Rectal smooth muscle tissue (tissue), 1 donor: ENCODE measurements around the gene SPEF1.

Experiments
- H3K27ac ChIP-seq: one replicate; pipeline ENCODE4 v1.7.0; 2013; ENCODE audit warnings: low read depth, low read length, inconsistent platforms
- H3K27me3 ChIP-seq: one replicate; pipeline ENCODE4 v1.7.0; 2013; ENCODE audit warnings: low read length; ENCODE audit not compliant: control insufficient read depth, insufficient read depth
- H3K36me3 ChIP-seq: one replicate; pipeline ENCODE4 v1.7.0; 2013; ENCODE audit warnings: low read length; ENCODE audit not compliant: control insufficient read depth, insufficient read depth
- H3K4me1 ChIP-seq: one replicate; pipeline ENCODE4 v1.7.0; 2013; ENCODE audit warnings: low read length; ENCODE audit not compliant: control insufficient read depth, insufficient read depth
- H3K4me3 ChIP-seq: one replicate; pipeline ENCODE4 v1.7.0; 2013; ENCODE audit warnings: low read length
- H3K9ac ChIP-seq: one replicate; pipeline ENCODE4 v1.7.0; 2013; ENCODE audit warnings: low read length

SPEF1 gene

DNA sequence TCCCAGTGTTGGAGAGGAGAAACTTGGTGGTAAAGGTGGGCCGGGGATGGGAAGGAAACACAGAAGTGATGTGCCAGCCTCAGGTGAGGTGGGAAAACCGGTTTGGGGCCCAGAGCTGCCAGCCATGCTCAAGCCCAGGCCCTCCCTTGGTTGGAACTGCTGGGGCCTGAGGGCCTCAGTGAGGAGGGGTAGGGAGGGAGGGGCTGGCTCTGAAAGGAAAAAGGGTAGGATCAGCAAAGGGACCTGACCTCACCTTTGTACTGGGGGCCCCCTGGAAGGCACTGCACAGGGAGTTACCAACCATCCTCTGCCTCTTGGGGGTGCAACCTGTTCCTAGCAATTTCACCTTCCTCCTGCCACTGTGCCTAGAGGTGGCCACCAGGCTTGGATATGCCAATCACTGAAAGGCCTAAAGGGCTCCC, 1.8 kb upstream of the SPEF1 start:
- no peak overlapping the region for H3K9ac ChIP-seq
- no peak overlapping the region for H3K27ac ChIP-seq
- H3K4me3 ChIP-seq: no peak overlapping the region
- H3K36me3 ChIP-seq: no peaks in the 10 kb centered on the region
- no peaks in the 10 kb centered on the region for H3K27me3 ChIP-seq
- H3K4me1 ChIP-seq: peaks cover 26% of the 10 kb centered on the region

- Histone ChIP-seq H3K4me3 (no peak overlapping the region), H3K36me3 (no peaks in the 10 kb centered on the region), H3K4me1 (peaks cover 26% of the 10 kb centered on the region), H3K27ac (no peak overlapping the region), H3K27me3 (no peaks in the 10 kb centered on the region), H3K9ac (no peak overlapping the region)
Measured at GRCh38 chr20:3782597-3782996, 1.3 kb upstream of the SPEF1 start.

DNA sequence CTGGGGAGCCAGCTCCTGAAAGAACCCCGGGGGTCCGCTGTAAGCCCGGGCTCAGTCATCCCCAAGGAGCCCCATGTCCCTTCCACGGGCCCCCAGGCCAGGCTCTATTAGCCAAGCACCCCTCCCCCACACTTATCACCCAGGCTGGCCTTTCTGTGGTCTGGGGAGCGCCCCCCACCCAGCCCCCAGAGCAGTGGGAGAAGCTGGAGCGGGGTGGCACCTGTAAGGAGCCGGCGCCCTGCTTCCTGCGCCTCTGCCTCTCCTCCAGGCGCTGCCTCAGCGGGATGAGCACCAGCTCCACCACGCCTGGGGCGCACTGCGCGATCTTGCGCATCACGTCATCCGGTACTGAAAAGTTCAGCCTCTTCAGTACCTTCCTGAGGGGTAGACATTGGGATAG, 2.3 kb downstream of the SPEF1 start:
- H3K36me3 ChIP-seq: no peaks in the 10 kb centered on the region
- H3K4me3 ChIP-seq: no peak overlapping the region
- no peak overlapping the region for H3K9ac ChIP-seq
- no peak overlapping the region for H3K27ac ChIP-seq
- no peaks in the 10 kb centered on the region for H3K27me3 ChIP-seq
- H3K4me1 ChIP-seq: peaks cover 6% of the 10 kb centered on the region

- no peak overlapping the region for H3K27ac ChIP-seq
- peaks cover 6% of the 10 kb centered on the region for H3K4me1 ChIP-seq
- H3K4me3 ChIP-seq: peak overlapping the region; percentile 69
- peak overlapping the region; percentile 11 for H3K9ac ChIP-seq
- H3K36me3 ChIP-seq: no peaks in the 10 kb centered on the region
- no peaks in the 10 kb centered on the region for H3K27me3 ChIP-seq
Measured at GRCh38 chr20:3777716-3778629, 3.3 kb downstream of the SPEF1 start.

DNA sequence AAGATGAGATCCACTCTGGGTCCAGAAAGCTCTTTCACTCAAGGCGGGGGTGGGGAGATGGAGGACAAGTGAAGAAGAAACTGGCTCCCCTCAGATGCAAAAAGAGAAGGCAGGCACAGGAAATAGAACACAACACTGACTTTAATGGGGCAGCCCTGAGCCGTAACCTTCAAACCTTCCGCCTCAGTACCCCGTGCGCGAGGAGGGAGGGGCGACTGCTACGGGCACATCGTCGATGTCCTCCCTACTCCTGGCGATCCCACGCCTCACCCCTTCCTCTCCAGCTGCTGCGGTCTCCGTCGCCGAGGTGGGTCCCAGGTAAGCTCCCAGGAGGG, 3.9 kb downstream of the SPEF1 start:
- Histone ChIP-seq H3K36me3 (no peaks in the 10 kb centered on the region), H3K9ac (no peak overlapping the region)

GRCh38 chr20:3775457-3776108, 5.7 kb downstream of the SPEF1 start:
- no peak overlapping the region for H3K9ac ChIP-seq
- no peak overlapping the region for H3K27ac ChIP-seq
- H3K4me3 ChIP-seq: no peak overlapping the region

More for the DNA sequence above, 3.9 kb downstream of the SPEF1 start:
- no peak overlapping the region for H3K27ac ChIP-seq
- H3K4me1 ChIP-seq: peaks cover 6% of the 10 kb centered on the region
- H3K27me3 ChIP-seq: no peaks in the 10 kb centered on the region
- H3K4me3 ChIP-seq: peak overlapping the region; percentile 69

GRCh38 chr20:3771552-3772058, 9.6 kb downstream of the SPEF1 start:
- no peak overlapping the region for H3K27ac ChIP-seq
- H3K4me3 ChIP-seq: no peak overlapping the region
- no peak overlapping the region for H3K9ac ChIP-seq
- no peaks in the 10 kb centered on the region for H3K36me3 ChIP-seq
- H3K27me3 ChIP-seq: no peaks in the 10 kb centered on the region
- H3K4me1 ChIP-seq: peaks cover 5% of the 10 kb centered on the region

More at GRCh38 chr20:3775457-3776108, 5.7 kb downstream of the SPEF1 start:
- Histone ChIP-seq H3K36me3 (no peaks in the 10 kb centered on the region), H3K27me3 (no peaks in the 10 kb centered on the region), H3K4me1 (peaks cover 2% of the 10 kb centered on the region)

DNA sequence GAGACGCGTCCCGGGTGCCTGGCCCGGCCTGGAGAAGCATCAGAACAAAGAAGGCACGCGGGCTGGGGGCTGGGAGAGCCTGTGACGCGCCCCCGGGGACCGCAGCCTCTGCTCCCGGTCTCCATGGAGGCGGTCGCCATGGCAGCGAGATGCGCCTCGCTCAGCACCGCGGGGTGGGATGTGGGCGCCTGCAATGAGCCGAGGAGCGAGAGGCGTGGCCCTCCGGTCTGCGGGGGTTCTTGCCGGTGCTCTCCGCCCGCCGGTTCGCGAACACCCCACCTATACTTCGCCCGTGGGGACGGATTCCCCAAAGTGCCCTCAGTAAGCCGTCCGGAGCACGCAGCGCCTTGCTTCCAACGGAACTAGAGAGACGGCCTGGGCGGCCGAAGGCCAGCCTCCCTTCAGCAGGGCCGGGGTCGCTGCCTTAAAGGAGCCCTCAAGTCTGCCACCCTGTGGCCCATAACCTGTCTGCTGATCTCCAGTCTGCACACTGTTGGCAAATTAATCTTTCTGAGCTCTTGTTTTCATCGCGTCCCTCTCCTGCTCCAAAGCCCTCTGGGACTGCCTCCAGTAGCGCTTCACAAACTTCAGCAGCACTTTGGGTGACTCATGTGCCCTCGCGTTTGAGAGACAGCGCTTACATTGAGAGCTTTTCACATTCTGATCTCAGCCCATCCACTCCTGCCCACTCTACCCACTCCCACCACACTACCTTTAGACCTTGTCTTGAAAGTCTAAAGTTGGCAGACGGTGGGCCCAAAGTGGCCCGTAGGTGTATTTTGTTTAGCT, 12.7 kb downstream of the SPEF1 start:
- Histone ChIP-seq H3K9ac (peak overlapping the region; percentile 85), H3K4me1 (peaks cover 6% of the 10 kb centered on the region), H3K27me3 (no peaks in the 10 kb centered on the region), H3K4me3 (peak overlapping the region; percentile 82), H3K36me3 (no peaks in the 10 kb centered on the region), H3K27ac (peak overlapping the region; percentile 96)

- H3K27ac ChIP-seq: peak within 1 kb of the TSS; percentile 96
- H3K27me3 ChIP-seq: no peaks in the 10 kb centered on the region
- H3K9ac ChIP-seq: peak within 1 kb of the TSS; percentile 85
- H3K4me1 ChIP-seq: peaks cover 6% of the 10 kb centered on the region
- H3K36me3 ChIP-seq: no peaks in the 10 kb centered on the region
- peak within 1 kb of the TSS; percentile 82 for H3K4me3 ChIP-seq
Measured at GRCh38 chr20:3767427-3768341, 13.6 kb downstream of the SPEF1 start, which contains the start of gene ADISSP. TSS of gene ADISSP (minus strand) at chr20:3767753. CDS start at chr20:3760100, 7,653 bp downstream.

DNA sequence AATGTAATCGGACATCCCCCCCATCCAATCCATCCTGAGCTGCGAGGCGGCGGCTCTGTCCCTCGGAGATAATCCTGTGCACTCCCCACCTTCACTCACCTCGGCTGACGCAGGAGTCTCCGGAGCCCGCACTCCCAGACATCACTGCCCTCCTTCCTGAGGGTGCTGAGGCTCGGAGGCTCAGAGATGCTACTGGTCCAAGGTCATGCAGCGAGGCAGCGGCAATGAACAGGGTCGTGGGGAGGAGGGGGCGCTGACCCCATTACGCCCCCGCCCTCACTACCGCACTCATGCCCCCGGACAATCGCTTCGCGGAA, 14.2 kb downstream of the SPEF1 start:
- peak overlapping the region; percentile 66 for H3K4me3 ChIP-seq
- no peaks in the 10 kb centered on the region for H3K36me3 ChIP-seq
- H3K4me1 ChIP-seq: peaks cover 9% of the 10 kb centered on the region
- peak overlapping the region; percentile 38 for H3K27ac ChIP-seq
- peak overlapping the region; percentile 13 for H3K9ac ChIP-seq
- no peaks in the 10 kb centered on the region for H3K27me3 ChIP-seq

DNA sequence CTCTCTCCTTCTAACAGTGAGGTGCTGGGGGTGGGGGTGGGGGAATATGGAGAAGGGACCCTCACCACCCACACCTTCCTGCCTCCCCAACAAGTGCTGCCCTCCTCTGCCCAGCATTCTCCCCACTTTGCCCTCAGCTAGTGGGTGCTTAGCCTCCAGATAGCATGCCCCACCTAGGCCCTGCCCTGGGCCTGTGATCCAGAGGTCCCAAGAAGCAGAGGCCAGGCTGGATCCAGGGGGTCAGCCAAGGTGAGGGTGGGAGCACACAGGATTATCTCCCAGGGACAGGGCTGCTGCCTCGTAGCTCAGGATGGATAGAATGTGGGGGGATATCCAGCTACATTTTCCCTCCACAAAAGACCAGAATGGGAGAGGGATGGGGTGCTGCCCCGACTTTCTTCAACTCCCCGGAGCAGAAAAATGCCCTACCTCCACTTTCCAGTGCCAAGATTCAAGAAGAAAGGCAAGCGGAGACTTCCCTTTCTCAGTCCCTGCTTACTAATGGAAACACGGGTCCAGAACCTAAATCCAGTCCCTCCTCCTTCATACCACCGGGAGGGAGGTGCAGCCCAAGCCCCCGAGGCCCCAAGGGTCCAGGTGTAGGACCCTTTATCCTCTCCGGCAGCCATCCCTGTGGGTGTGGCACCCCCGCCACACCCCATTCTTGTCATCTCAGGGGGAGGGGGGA, 14.7 kb downstream of the SPEF1 start:
- H3K4me1 ChIP-seq: peaks cover 9% of the 10 kb centered on the region
- H3K4me3 ChIP-seq: peak overlapping the region; percentile 66
- H3K36me3 ChIP-seq: no peaks in the 10 kb centered on the region
- no peak overlapping the region for H3K9ac ChIP-seq
- no peaks in the 10 kb centered on the region for H3K27me3 ChIP-seq
- peak overlapping the region; percentile 38 for H3K27ac ChIP-seq
